ENCODE data around the gene LCTL.
"Not testable (repeated sequence)": the region's sequence is repeated elsewhere in the genome, so short reads cannot be mapped to it uniquely, and the experiment has no call there.

The LCTL gene

DNA sequence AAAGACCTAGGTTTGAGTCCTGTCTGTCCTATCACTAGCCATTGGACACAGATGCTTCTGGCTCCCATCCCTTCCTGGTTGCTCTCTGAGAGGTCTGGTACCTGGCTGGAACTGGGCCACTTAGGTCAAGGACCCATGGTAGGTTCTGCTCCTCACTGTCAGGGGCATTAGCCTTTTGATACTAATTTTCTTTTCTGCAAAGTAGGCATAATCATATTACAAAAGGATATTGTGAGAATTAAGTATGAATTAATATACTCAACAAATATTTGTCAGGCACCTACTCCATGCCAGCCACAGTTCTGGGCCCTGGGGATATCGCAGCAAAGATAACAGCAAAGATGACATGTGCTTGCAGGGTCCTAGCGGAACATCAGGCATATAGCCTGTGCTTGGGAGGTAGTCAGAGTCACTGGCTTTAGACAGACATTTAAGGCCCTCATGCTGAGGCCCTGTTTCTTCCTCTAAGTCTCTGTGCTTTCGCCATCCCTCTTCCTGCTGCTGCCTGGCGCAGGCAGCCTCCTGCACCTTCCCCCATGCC lies 25.6 kb upstream of the LCTL start:
- no peak for DNase-seq (ENCODE audit: low read depth in 2 of 2)

DNA sequence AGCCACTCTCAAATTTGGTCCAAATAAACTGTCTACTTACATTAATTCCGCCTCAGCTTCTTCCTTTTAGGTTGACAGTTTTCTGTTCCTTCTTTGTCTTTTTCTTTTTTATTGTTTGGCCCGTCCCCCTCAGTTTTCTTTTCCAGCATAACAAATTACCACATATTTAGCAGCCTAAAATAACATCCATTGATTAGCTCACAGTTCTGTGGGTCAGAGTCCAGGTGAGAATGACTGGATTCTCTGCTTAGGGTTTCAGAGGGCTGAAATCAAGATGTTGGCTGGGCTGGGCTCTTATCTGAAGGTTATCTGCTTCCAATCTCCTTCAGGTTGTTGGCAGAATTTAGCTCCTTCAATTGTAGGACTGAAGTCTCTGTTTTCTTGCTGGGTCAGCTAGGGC lies 24.6 kb upstream of the LCTL start:
- no peak for DNase-seq (ENCODE audit: low read depth in 2 of 2)

DNA sequence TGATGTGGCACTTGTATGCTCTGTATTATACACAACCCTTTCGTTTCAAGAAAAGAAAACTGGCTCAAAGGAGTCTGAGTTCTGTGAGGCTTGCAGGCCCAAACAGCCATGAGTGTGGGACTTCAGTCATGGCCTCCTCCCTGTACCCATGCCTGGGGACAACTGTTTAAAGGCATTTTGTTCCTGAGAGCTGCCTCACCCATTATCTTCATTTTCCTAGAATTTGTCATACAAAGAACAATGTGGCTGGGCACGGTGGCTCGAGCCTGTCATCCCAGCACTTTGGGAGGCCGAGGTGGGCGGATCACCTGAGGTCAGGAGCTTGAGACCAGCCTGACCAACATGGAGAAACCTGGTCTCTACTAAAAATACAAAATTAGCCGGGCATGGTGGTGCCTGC lies 23.6 kb upstream of the LCTL start:
- not testable (repeated sequence) for DNase-seq (ENCODE audit: low read depth in 2 of 2)

DNA sequence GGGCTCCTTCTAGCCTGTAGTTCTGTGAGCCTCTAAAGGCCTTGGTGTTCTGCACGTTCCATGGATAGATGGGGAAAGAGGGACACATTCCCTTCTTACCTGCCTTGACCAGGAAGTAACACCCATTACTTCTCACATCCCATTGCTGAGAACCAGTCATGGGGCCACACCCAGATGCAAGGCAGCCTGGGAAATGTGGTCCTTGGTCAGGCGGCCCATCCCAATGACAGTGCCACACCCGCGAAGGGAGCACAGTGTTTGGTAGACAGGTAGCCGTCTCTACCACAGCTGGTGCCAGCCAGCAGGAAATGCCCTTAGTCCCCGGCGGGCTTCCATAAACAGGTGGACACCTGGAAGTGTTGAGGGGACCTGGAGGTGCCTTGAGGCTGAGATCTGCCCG lies 23.2 kb upstream of the LCTL start:
- no peak for DNase-seq (ENCODE audit: low read depth in 2 of 2)

- no peak for DNase-seq (ENCODE audit: low read depth in 2 of 2)
These were observed 22.7 kb upstream of the LCTL start for GRCh38 chr15:66588537-66588936.

GRCh38 chr15:66587749-66588148 lies 22.0 kb upstream of the LCTL start:
- DNase-seq (ENCODE audit: low read depth in 2 of 2): no peak

GRCh38 chr15:66587020-66587419 lies 21.2 kb upstream of the LCTL start:
- DNase-seq (ENCODE audit: low read depth in 2 of 2): no peak

- no peak for DNase-seq (ENCODE audit: low read depth in 2 of 2)
These were observed 20.6 kb upstream of the LCTL start for GRCh38 chr15:66586155-66586976.

GRCh38 chr15:66581972-66582537 lies 16.3 kb upstream of the LCTL start:
- no peak for DNase-seq (ENCODE audit: low read depth in 2 of 2)

DNA sequence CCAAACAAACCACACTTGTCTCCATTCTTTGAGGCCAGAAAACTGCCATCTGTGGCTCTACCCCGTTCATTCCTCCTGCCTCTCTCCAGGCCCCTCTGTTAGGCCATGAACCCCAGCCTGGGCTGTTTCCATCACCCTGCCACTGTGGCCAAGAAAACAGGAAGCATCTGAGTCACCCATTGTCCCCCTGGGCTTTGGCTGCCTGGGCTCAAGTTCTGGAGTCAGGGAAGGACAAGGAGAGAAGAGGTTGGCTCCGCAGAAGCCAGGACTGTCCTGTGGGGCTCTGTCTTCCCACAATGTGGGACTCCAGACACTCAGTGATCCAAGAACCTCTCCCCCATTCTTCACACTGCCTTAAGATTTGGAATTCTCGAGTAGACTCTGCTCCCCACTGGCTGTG lies 14.8 kb upstream of the LCTL start:
- DNase-seq (ENCODE audit: low read depth in 2 of 2): no peak

GRCh38 chr15:66578286-66578875 lies 12.6 kb upstream of the LCTL start:
- no peak for DNase-seq (ENCODE audit: low read depth in 2 of 2)

GRCh38 chr15:66574596-66574950 lies 8.8 kb upstream of the LCTL start:
- no peak for DNase-seq (ENCODE audit: low read depth in 2 of 2)

GRCh38 chr15:66573719-66574595 lies 8.2 kb upstream of the LCTL start:
- no peak for DNase-seq (ENCODE audit: low read depth in 2 of 2)

- no peak for DNase-seq (ENCODE audit: low read depth in 2 of 2)
These were observed 7.5 kb upstream of the LCTL start for GRCh38 chr15:66573348-66573718.

- DNase-seq (ENCODE audit: low read depth in 2 of 2): no peak
These were observed 6.3 kb upstream of the LCTL start for GRCh38 chr15:66572146-66572545.

DNA sequence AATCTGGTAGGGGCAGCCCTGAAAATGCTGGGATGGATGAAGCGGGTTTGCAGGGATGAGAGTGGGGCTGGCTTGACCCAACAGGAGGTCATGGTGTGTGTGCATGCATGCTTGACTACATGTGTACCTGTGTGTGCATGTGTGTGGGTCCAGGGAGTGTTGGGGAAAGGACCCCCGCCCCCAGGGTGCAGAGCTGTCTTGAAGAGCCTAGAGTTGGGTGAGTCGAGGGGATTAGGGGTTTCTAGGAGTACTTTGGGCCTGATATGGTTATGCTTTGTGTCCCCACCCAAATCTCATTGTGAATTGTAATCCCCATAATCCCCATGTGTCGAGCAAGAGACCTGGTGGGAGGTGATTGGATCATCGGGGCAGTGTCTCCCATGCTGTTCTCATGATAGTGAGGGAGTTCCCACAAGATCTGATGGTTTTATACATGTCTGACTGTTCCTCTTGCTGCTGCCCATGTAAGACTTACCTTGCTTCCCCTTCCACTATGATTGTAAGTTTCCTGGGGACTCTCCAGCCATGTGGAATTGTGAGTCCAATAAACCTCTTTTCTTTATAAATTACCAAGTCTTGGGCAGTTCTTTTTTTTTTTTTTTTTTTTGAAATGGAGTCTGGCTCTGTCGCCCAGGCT lies 5.2 kb upstream of the LCTL start:
- DNase-seq (ENCODE audit: low read depth in 2 of 2): no peak

DNA sequence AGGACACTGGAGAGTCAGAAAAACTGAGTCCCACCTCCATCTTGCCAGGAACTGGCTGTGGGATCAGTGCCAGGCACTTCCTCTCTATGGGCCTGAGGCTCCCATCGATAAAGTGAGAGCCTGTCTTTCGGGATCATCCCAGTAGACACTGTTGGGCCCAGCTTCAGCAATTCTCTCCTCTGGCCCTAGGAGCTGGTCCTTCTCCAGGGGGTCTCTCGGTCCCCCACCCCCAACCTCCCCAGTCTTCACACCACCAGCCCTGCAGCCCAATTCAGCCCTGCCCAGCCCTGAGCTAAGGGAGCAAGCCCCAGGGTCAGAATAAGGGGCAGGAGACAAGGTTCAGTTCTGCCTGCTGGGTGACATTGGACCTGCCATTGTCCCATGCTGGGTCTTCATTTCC lies 4.5 kb upstream of the LCTL start:
- no peak for DNase-seq (ENCODE audit: low read depth in 2 of 2)

- DNase-seq (ENCODE audit: low read depth in 2 of 2): no peak
These were observed 3.8 kb upstream of the LCTL start for GRCh38 chr15:66569461-66570137.

DNA sequence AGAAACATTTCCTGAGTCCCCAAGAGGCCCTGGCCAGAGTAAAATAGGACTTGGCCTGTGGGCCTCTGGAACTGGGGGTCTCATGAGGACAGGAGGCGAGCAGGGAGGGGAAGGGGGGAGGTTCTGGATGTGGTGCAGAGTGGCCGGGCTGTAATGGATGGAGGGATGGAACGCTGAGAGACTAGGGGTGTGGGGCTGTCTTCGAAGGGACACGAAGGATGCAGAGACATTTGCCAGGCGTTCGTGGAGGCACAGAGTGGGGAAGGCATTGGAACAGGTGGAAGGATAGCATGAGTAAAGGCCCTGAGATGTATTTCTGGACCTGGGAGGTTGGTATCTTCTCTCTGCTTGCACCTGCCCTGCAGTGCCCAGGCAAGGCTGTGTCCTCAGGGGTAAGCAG lies 2.1 kb upstream of the LCTL start:
- no peak for DNase-seq (ENCODE audit: low read depth in 2 of 2)

- DNase-seq (ENCODE audit: low read depth in 2 of 2): peak in 1 of 2 donors; percentile 13
These were observed 1.2 kb upstream of the LCTL start for GRCh38 chr15:66566963-66567531.

DNA sequence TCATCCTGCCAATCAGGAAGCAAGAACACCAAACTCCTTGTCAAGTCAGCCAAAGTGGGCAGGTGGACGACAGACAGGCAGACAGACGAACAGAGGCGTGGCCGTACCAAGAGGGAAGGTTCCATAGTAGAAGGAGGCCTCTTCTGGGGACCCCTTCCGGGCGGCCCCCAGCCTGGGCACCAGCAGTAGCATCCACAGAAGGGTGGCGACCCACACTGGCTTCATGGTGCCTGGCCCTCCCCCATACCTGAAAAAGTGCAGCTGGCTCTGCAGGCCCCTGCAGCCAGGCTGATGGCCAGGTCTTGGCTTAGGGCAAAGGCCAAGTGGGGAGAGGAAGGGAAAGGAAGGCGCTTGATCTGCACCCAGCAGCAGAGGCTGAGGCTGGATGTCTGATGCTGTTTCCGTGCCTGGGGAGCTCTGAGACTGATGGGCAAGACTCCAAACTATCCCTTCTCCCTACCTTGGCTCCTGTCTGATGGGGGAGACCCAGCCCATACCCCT lies 607 bp downstream of the LCTL start:
- no peak for DNase-seq (ENCODE audit: low read depth in 2 of 2)
